ENCODE results near the gene SAMD9L. TPM values are rescaled to one million over a fixed set of nuclear protein-coding genes. Genes with fewer than 3 reads are reported as not detected.

Gene SAMD9L
- total and polyA plus RNA-seq, 2 experiments from 2014 or later = not detected

DNA sequence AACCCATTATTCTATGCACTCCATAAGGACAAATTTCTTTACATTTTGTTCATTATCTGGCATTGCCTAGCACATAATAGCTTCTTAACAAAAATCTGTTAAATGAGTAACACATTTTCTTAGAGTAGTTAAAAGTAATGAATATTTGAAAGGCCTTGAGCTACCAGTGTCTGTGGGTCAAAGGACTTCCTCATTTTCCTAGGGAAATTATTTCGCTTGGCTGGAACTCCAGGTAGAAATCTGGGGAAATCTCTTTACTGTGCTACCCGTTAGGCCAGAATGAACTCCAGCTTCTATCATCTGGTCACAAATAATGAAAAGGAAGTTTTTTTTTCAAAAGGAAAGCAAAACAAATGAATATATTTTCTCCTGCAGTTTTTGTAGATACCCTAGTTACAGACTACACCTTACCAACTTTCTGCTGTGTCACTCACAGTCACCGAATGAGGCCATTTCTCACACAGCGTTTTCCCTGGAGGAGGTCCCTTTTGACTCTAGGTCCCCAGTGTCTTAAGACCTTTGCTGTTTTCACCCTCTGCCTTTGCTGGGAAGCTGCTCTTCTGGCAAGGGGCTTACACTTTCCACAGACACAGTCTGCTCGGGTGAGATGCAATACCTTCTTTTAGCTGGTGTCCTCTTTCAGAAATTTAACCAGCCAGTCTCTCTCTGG lies 1.6 kb downstream of the SAMD9L start:
- Histone ChIP-seq H3K36me3 (ENCODE audit: insufficient read depth) (no peaks in the 10 kb centered on the region), H3F3A (replicated peaks; ENCODE audit: low read depth) (no peaks in the 10 kb centered on the region), H3K4me2 (no peak overlapping the region), H2AFZ (peak overlapping the region; percentile 97), H4K20me1 (replicated peaks; ENCODE audit: insufficient read depth) (no peaks in the 10 kb centered on the region), H3K4me1 (ENCODE audit: insufficient read depth) (no peaks in the 10 kb centered on the region), H3K79me2 (replicated peaks; ENCODE audit: insufficient read depth) (no peaks in the 10 kb centered on the region), H3K9me2 (ENCODE audit: insufficient read depth) (no peaks in the 10 kb centered on the region), H3K27me3 (ENCODE audit: insufficient read depth) (no peaks in the 10 kb centered on the region), H3K27ac (ENCODE audit: low read depth) (no peak overlapping the region), H3K4me3 (no peak overlapping the region)
- H3K27me3 Mint-ChIP-seq (ENCODE audit: insufficient read depth, low read depth, poor library complexity) = peaks cover 5% of the 10 kb centered on the region
- H3K36me3 Mint-ChIP-seq (ENCODE audit: low read depth) = no peaks in the 10 kb centered on the region
- ATAC-seq (peak; percentile 31), DNase-seq (ENCODE audit: low spot score) (no peak)
- no peak overlapping the region for H3K4me3 Mint-ChIP-seq
- H3K9me3 Mint-ChIP-seq = no peaks in the 10 kb centered on the region
- TF ChIP-seq EZH2phosphoT487 (IDR thresholded peaks at IDR 0.05; ENCODE audit: unreplicated experiment) (no peak), ZNF331 (CRISPR knock-in tag; IDR thresholded peaks at IDR 0.05; ENCODE audit: low read depth) (no peak), REST (IDR thresholded peaks at IDR 0.05; ENCODE audit: unreplicated experiment) (no peak), JUNB (IDR thresholded peaks at IDR 0.05; ENCODE audit: unreplicated experiment) (no peak), POLR2AphosphoS5 (IDR thresholded peaks at IDR 0.05; ENCODE audit: low read depth) (no peak)
- peaks cover 14% of the 10 kb centered on the region; the same call in 2 of the 3 replicates for H3K4me1 Mint-ChIP-seq
- peak overlapping the region; percentile 78 for H3K27ac Mint-ChIP-seq

- H3K4me2 ChIP-seq = no peak overlapping the region
- TF ChIP-seq REST (IDR thresholded peaks at IDR 0.05; ENCODE audit: unreplicated experiment) (no peak), ZNF114 (CRISPR knock-in tag; IDR thresholded peaks at IDR 0.05) (no peak), JUNB (IDR thresholded peaks at IDR 0.05; ENCODE audit: unreplicated experiment) (no peak), ZNF331 (CRISPR knock-in tag; IDR thresholded peaks at IDR 0.05; ENCODE audit: low read depth) (no peak)
- TF ChIP-seq, protein P1, sequence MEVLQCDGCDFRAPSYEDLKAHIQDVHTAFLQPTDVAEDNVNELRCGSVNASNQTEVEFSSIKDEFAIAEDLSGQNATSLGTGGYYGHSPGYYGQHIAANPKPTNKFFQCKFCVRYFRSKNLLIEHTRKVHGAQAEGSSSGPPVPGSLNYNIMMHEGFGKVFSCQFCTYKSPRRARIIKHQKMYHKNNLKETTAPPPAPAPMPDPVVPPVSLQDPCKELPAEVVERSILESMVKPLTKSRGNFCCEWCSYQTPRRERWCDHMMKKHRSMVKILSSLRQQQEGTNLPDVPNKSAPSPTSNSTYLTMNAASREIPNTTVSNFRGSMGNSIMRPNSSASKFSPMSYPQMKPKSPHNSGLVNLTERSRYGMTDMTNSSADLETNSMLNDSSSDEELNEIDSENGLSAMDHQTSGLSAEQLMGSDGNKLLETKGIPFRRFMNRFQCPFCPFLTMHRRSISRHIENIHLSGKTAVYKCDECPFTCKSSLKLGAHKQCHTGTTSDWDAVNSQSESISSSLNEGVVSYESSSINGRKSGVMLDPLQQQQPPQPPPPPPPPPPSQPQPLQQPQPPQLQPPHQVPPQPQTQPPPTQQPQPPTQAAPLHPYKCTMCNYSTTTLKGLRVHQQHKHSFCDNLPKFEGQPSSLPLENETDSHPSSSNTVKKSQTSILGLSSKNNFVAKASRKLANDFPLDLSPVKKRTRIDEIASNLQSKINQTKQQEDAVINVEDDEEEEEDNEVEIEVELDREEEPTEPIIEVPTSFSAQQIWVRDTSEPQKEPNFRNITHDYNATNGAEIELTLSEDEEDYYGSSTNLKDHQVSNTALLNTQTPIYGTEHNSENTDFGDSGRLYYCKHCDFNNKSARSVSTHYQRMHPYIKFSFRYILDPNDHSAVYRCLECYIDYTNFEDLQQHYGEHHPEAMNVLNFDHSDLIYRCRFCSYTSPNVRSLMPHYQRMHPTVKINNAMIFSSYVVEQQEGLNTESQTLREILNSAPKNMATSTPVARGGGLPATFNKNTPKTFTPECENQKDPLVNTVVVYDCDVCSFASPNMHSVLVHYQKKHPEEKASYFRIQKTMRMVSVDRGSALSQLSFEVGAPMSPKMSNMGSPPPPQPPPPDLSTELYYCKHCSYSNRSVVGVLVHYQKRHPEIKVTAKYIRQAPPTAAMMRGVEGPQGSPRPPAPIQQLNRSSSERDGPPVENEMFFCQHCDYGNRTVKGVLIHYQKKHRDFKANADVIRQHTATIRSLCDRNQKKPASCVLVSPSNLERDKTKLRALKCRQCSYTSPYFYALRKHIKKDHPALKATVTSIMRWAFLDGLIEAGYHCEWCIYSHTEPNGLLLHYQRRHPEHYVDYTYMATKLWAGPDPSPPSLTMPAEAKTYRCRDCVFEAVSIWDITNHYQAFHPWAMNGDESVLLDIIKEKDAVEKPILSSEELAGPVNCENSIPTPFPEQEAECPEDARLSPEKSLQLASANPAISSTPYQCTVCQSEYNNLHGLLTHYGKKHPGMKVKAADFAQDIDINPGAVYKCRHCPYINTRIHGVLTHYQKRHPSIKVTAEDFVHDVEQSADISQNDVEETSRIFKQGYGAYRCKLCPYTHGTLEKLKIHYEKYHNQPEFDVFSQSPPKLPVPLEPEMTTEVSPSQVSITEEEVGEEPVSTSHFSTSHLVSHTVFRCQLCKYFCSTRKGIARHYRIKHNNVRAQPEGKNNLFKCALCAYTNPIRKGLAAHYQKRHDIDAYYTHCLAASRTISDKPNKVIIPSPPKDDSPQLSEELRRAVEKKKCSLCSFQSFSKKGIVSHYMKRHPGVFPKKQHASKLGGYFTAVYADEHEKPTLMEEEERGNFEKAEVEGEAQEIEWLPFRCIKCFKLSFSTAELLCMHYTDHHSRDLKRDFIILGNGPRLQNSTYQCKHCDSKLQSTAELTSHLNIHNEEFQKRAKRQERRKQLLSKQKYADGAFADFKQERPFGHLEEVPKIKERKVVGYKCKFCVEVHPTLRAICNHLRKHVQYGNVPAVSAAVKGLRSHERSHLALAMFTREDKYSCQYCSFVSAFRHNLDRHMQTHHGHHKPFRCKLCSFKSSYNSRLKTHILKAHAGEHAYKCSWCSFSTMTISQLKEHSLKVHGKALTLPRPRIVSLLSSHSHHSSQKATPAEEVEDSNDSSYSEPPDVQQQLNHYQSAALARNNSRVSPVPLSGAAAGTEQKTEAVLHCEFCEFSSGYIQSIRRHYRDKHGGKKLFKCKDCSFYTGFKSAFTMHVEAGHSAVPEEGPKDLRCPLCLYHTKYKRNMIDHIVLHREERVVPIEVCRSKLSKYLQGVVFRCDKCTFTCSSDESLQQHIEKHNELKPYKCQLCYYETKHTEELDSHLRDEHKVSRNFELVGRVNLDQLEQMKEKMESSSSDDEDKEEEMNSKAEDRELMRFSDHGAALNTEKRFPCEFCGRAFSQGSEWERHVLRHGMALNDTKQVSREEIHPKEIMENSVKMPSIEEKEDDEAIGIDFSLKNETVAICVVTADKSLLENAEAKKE (CRISPR knock-in tag; IDR thresholded peaks at IDR 0.05) = no peak
Measured at GRCh38 chr7:93146036-93146435, 2.1 kb downstream of the SAMD9L start.

More at GRCh38 chr7:93146036-93146435, 2.1 kb downstream of the SAMD9L start:
- Histone ChIP-seq H2AFZ (no peak overlapping the region), H3K4me1 (ENCODE audit: insufficient read depth) (no peaks in the 10 kb centered on the region), H3K79me2 (replicated peaks; ENCODE audit: insufficient read depth) (no peaks in the 10 kb centered on the region), H3K9me2 (ENCODE audit: insufficient read depth) (no peaks in the 10 kb centered on the region), H4K20me1 (replicated peaks; ENCODE audit: insufficient read depth) (no peaks in the 10 kb centered on the region), H3K4me3 (no peak overlapping the region), H3K27ac (ENCODE audit: low read depth) (no peak overlapping the region), H3K36me3 (ENCODE audit: insufficient read depth) (no peaks in the 10 kb centered on the region), H3F3A (replicated peaks; ENCODE audit: low read depth) (no peaks in the 10 kb centered on the region), H3K27me3 (ENCODE audit: insufficient read depth) (no peaks in the 10 kb centered on the region)
- Mint-ChIP-seq H3K36me3 (ENCODE audit: low read depth) (no peaks in the 10 kb centered on the region), H3K9me3 (no peaks in the 10 kb centered on the region), H3K27me3 (ENCODE audit: insufficient read depth, low read depth, poor library complexity) (peaks cover 5% of the 10 kb centered on the region), H3K4me3 (no peak overlapping the region), H3K4me1 (peaks cover 14% of the 10 kb centered on the region; the same call in 2 of the 3 replicates), H3K27ac (peak overlapping the region; percentile 42; the same call in 1 of the 2 replicates)
- ATAC-seq (peak; percentile 70), DNase-seq (ENCODE audit: low spot score) (peak; percentile 36)

All from GM23338 (cell line).